ENCODE data around the gene GFOD1.
"Not testable (repeated sequence)": the region's sequence is repeated elsewhere in the genome, so short reads cannot be mapped to it uniquely, and the experiment has no call there.

GFOD1 gene

GRCh38 chr6:13511913-13512717, 24.7 kb upstream of the GFOD1 start:
- DNase-seq (ENCODE audit: low read depth in 2 of 2, low spot score in 1 of 2) = no peak

DNA sequence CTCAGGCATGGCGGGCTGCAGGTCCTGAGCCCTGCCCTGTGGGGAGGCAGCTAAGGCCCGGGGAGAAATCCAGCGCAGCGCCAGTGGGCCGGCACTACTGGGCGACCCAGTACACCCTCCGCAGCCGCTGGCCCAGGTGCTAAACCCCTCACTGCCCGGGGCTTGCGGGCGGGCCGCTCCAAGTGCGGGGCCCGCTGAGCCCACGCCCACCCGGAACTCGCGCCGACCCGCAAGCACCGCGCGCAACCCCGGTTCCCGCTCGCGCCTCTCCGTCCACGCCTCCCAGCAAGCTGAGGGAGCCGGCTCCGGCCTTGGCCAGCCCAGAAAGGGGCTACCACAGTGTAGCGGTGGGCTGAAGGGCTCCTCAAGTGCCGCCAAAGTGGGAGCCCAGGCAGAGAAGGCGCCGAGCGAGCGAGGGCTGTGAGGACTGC, 23.8 kb upstream of the GFOD1 start:
- not testable (repeated sequence) for DNase-seq (ENCODE audit: low read depth in 2 of 2, low spot score in 1 of 2)

DNA sequence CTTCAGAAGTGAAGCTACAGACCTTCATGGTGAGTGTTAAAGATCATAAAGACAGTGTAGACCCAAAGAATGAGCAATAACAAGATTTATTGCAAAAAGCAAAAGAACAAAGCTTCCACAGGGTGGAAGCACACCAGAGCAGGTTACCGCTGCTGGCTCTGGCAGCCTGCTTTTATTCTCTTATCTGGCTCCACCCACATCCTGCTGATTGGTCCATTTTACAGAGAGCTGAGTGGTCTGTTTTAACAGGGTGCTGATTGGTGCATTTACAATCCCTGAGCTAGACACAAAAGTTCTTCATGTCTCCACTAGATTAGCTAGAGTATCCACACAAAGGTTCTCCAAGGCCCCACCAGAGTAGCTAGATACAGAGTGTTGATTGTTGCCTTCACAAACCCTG, 23.0 kb upstream of the GFOD1 start:
- not testable (repeated sequence) for DNase-seq (ENCODE audit: low read depth in 2 of 2, low spot score in 1 of 2)

DNA sequence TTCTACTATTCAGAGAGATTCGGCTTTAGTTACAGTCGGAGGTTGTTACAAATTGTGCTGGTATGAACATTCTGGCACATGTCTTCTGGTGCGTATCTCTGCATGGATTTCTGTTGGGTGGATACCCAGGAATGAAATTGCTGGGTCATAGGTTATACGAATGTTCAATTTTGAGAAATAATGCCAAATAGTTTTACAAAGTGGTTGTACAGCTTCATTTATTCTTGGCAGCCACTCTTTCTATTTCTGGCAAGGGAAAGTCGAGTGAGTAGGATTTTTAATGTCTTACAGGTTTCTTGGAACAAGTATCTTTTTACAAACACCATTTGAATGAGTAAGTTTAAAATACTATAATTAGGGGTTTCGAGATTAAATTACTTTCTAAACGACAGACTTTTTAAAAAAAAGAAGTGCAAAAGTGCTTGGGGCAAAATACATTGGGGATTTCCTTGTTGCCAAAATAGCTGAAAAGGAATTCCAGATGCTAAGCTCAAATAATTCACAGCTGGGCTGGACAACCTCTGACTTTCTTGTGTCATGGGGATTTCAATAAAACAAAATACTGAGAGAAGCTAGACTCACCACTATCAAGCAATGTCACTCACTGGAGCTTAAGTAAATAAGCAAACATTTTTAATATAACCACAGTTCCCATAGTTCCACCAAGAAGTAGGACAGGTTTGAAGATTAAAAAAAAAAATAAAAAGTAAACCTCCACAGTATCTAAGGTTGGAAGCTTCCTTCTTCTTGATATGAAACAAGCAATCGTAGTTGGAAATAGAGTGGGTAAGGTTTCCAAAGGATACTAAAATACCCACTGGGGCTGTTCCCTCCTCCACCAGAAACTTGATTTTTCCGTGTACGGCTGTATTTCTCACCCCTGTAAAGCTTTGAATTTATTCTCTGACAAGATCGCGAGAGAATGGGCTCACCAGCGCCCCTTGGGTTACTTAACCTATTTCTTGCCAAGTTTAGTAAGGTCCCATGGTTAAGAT, 21.6 kb upstream of the GFOD1 start:
- DNase-seq (ENCODE audit: low read depth in 2 of 2, low spot score in 1 of 2) = no peak

GRCh38 chr6:13507306-13507860, 20.0 kb upstream of the GFOD1 start:
- no peak for DNase-seq (ENCODE audit: low read depth in 2 of 2, low spot score in 1 of 2)

DNA sequence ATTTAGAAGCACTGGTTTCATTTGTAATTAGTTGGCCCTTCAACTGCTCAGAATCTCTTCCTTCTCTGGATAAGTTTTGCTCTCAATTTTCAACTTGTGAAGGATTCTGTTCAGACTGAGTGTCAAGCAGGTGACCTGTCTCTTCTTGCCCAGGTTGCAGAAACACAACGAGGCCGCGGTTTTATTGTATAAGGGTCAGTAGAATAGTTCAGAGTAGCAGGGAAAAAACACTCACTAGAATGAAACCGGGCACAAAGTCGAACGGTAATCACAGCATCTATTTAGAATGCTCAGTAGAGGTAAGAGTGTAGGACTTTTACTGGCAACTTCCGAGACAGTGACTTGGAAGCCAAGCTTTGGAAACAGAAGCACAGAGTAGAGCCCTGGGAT, 17.9 kb upstream of the GFOD1 start:
- DNase-seq (ENCODE audit: low read depth in 2 of 2, low spot score in 1 of 2) = no peak

DNA sequence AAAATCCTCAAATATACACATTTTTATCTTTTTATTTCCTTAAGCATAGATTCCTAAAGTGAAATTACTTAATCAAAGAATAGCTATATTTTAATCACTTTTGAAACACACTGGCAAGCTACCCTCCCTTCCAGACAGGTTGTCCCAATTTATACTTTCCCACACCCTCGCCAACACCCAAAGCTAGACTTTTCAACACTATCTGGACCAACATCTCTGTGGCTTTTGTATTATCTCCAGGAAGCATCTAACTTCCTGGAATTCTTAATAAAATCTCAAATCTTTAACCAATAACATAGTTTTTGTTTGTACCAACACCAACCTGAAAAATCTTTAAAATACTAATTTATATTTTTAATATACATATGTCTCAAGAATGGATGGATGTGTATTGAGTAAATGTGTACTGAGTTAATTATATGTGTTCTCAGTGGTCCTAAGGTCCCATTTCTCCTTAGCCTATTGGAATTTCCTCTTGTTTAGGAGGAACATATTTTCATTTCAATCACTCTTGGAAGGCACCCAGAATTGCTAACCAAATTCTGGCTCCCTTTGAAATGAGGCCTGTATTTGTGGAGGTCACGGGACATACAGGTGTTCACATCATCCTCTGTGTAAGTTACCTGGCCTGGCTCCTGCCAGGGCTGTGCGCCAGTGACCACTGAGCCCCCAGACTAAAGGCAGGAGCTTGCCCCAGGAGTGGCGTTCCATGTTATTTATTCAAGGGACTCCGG, 17.4 kb upstream of the GFOD1 start:
- no peak for DNase-seq (ENCODE audit: low read depth in 2 of 2, low spot score in 1 of 2)

GRCh38 chr6:13500915-13501314, 13.5 kb upstream of the GFOD1 start:
- DNase-seq (ENCODE audit: low read depth in 2 of 2, low spot score in 1 of 2) = no peak

GRCh38 chr6:13500264-13500663, 12.9 kb upstream of the GFOD1 start:
- DNase-seq (ENCODE audit: low read depth in 2 of 2, low spot score in 1 of 2) = no peak

- DNase-seq (ENCODE audit: low read depth in 2 of 2, low spot score in 1 of 2) = no peak
Observed at GRCh38 chr6:13496513-13497190, 9.3 kb upstream of the GFOD1 start.

GRCh38 chr6:13495818-13496217, 8.4 kb upstream of the GFOD1 start:
- DNase-seq (ENCODE audit: low read depth in 2 of 2, low spot score in 1 of 2) = no peak

DNA sequence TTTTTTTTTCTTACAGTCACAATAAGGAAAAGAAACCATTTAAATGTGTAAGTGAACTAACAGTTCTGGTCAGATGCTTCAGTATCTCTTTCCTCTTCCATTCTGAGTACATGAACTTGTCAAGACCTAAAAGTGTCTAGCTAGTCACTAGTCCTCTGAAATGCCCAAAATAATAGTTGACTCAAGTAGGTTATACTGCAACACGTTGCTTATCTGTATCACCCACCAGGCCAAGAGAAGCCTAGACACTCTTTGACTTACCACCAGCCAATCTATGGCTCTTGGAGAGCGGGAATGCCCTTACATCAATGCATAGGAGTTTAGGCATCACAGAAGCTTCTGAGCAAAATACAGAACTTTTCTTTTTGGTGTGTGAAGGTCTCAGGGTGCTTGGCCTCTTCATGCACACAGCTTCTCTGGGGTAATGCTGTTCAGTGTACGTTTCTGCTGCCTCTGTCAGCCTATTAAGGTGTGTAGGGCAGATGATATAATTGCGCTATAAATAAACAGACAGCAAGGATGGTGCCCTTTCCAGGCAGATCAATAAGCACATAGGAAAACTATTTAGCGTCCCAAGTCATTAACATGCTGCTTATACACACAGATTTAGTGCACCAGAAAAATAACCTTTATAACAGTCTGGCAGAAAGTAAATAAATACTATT, 7.8 kb upstream of the GFOD1 start:
- DNase-seq (ENCODE audit: low read depth in 2 of 2, low spot score in 1 of 2) = no peak

DNA sequence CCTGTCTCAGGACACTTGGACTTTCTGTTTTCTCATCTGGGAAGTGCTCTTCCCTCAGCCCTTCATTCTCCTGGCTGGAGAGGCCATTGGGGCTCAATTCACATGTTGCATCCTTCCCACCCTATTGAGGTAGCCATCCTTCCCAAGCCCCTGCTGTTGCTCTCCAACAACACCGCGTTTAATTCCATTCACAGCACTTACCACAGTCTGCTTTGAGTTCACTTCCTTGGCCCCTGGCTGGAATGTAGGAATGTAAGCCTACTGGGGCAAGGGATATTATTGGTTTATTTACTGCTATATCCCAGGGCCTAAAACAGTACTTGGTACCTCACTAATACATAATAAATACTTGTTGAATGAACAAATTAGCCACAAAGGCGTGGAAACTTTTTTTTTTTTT, 6.7 kb upstream of the GFOD1 start:
- DNase-seq (ENCODE audit: low read depth in 2 of 2, low spot score in 1 of 2) = no peak

GRCh38 chr6:13493147-13493546, 5.7 kb upstream of the GFOD1 start:
- no peak for DNase-seq (ENCODE audit: low read depth in 2 of 2, low spot score in 1 of 2)

DNA sequence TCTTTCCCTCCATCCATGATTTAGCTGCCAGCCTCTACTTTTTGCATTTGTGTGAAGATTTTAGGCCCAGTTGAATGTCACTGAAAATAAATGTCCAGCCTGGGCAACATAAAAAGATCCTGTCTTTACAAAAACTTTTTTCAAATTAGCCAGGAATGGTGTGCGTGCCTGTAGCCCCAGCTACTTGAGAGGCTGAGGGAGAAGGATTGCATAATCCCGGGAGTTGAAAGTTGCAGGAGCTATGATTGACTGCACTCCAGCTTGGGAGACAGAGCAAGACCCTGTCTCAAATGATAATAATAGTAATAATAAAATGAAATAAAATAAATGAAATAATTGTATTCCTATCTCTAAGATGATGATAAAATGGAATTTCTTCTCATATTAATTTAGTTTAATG, 5.0 kb upstream of the GFOD1 start:
- no peak for DNase-seq (ENCODE audit: low read depth in 2 of 2, low spot score in 1 of 2)

GRCh38 chr6:13491538-13491937, 4.1 kb upstream of the GFOD1 start:
- no peak for DNase-seq (ENCODE audit: low read depth in 2 of 2, low spot score in 1 of 2)

DNA sequence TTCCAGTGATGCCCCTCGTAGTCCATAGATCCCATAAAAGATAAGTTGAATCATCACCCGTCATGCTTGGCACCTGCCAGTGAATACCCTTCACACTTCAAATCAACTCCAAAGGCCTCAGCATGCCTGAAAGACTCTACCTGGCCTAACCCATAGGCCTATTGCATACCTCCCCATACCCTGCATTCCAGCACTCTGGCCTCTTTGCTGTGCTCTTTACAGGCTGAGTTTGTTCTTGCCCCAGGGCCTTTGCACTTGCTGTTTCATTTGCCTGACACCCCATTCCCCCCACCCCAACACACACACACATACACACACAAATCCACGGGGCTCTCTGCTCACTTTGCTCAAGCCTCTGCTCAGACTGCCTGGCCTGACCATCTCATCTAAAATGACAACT, 3.0 kb upstream of the GFOD1 start:
- DNase-seq (ENCODE audit: low read depth in 2 of 2, low spot score in 1 of 2) = no peak

- no peak for DNase-seq (ENCODE audit: low read depth in 2 of 2, low spot score in 1 of 2)
Observed at GRCh38 chr6:13488896-13489237, 1.5 kb upstream of the GFOD1 start.

DNA sequence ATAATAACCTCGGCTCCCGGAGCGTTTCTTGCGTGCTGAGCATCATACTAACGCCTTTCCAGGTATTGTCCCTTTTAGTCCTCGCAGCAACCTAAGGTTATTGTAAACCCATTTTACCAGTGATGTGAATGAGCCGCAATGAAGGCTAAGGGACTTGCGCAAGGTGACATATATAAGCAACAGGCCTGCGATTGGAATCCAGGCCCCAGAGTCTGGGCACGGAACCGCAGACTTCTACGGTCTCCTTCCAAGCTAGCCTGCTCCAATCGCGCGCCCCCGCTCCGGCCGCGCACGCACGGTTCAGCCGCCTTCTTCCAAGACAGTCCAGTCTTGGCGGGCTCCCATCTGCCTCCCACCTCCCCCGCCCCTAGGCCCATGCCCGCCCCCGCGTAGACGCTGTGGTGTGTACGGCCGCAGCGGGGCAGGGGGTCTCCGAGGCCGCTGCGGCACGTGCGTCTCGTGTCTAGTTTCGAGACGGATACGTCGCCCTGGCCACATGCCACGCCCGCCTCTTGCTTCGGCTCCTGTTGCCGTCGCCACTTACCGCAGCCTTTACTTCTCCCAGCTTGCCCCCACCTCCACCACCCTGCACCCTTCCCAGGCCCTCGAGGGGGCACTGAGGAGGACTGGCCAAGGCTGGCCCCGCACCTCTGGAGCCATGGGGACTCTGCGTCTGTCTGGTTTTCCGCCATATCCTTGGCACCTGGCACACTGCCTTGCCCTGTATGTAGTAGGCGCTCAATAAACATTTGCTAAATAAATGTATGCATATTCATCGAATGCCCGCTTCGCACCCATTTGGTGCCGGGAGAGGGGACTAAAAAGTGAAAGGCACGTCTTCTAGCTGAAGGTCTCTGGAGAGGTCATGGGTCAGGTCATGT, 855 bp upstream of the GFOD1 start:
- no peak for DNase-seq (ENCODE audit: low read depth in 2 of 2, low spot score in 1 of 2)

Measured in stimulated activated CD8-positive, alpha-beta memory T cell treated with anti-CD3 and anti-CD28 coated beads, Interleukin-4, amount 100 ng/mL, for 1 hour (primary cell).